ENCODE data around the gene LCE1F.
A peak's percentile ranks its signal among the peaks of the same experiment; 100 is the strongest.

The LCE1F gene

DNA sequence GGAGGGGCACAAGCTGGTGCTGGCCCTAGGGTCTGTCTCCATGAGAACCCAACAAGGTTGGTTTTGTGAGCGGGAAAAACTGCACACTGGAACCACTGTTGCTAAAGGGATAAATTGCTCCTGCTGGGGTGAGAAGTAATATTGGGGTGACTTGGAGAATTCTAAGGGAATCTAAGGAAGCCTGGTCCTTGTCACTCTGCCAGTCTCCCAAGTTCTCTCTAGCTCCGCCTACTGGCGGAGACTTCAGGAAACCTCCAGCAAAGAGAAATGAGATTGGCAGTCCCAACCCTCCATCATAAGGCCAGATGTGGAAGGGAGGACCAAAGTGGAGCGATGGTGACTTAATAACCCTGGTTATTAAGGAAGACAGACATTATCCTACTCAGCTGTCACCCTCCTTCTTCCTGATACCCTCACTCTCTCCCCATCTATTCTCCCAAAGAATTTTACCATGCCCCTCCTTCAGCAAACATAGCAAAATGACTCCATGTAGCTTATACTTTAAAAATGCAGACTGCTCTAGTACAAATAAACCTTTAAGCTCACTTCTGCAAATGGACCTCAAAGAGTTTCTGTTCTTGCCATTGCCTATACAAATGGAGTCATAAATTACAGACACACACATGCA lies 2.7 kb downstream of the LCE1F start:
- DNase-seq: peak; percentile 47

DNA sequence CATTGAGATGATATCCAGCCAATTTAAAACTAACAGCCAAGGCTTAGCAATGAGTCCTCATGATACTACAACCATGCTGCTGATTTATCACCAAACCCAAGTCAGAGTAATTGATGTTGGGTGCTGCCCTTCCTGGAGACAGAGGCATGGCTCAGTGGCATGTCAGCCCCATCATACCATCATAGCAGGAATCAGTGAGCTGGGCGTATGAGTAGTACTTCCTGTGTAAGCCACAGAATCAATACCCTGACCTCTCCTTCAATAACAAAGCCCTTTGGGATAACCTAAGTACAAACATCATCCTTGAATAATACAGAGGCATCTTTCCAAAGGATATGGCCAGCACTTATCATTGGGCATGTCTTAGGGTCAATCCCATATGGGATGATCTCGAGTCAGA lies 8.2 kb downstream of the LCE1F start:
- no peak for DNase-seq

DNA sequence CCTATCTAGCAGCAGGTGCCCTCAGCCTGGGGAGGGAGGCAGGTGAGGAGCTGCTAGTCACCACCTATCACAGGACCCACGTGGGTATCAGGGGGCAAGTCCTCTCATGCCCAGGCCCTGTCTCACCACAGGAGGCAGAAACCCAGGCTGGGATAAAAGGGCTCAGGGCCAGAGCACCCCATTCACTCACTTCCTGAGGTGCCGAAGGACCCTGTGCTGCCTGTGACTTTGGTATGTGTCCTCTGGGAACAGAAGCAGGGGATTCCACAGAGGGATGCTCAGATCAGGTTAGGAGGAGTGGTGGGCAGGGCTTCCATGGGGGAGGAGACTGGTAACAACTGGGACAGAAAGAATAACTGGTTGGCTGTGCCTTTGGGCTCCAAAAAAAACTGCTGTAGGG lies 11.1 kb downstream of the LCE1F start, which contains the start of gene LCE1E:
Gene LCE1E (plus strand): TSS at position 181 of the 400 bp plus-strand sequence. CDS start 1,043 bp downstream, outside the sequence.
- no peak for DNase-seq

DNA sequence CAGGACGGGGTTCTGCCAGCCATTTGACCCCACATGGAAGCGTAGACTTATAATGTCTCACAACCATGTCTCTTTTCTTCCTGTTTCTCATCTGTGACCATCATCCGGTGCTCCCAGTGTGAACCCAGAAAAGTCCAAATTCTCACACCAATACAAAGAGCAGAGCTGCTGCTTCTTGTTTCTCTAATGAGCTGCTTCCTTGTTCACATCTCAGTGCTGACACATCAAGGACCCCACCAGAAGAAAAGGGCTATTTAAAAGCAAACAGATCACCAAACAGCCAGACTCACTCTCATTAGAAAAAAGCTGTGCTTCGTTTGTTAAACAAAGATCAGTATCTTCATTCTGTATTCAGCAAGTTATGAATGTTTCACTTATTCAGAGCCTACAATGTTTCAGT lies 20.7 kb downstream of the LCE1F start:
- DNase-seq: no peak

DNA sequence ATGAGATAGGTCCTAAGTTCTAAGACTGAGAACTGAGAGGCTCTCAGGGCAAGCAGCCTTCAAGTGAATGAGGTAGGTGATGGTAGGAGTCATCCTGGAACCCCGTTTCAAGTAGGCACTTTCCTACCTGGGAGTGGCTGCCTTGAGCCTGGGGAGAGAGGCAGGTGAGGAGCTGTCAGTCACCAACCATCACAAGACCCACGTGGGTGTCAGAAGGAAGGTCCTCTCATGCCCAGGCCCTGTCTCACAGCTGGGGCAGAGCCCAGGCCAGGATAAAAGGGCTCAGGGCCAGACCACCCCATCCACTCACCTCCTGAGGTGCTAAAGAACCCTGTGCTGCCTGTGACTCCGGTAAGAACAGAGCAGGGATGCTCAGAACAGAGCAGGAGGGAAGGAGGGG lies 21.5 kb downstream of the LCE1F start, which contains the start of gene LCE1D:
Gene LCE1D (plus strand): TSS at position 301 of the 400 bp plus-strand sequence. CDS start 1,074 bp downstream, outside the sequence.
- DNase-seq: no peak

DNA sequence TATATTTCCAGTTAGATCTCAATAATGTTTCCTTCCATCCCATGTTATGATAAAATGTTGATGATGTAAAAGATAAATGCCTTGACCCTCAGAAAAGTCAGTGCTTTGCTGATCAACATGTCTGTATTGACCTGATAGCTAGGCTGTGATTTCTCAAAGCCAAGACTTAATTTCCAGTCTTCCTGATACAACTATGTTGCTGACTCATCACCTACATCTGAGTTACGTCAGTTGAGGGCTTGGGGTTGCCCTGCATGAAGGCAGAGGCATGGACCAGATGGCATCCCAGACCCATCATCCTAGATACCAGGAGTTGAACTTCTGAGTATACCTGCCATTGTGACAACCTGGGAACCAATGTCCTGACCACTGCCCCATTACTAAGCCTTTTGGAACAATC lies 26.4 kb downstream of the LCE1F start:
- DNase-seq: no peak

DNA sequence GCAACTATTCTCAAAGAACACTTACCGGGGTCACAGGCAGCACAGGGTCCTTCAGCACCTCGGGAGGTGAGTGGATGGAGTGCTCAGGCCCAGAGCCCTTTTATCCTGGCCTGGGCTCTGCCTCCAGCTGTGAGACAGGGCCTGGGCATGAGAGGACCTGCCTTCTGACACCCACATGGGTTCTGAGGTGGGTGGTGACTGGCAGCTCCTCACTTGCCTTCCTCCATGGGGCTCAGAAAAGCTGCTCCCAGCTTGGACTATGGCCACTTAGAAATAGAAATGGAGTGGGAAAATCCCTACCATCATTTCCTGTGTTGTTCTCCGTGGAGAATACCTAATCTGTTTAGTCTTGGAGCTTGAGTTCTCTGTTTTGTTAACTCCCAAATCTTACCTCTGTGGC lies 31.6 kb downstream of the LCE1F start, which contains the start of gene LCE1C:
Gene LCE1C (minus strand): TSS at position 76 of the 400 bp plus-strand sequence. CDS start 1,173 bp downstream, outside the sequence.
- DNase-seq: no peak

DNA sequence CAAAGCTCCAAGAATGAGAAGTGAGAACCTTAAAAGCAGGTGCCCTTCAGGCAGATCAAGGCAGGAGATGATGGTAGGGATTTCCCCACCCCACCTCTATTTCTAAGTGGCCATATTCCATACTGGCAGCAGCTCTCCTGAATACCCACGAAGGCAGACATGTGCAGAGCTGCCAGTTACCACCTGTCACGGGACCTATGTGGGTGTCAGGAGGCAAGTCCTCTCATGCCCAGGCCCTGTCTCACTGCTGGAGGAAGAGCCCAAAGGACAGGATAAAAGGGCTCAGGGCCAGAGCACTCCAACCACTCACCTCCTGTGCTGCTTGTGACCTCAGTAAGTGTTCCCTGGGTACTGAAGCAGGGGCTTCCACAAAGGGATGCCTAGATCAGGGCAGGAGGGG lies 36.1 kb downstream of the LCE1F start:
- no peak for DNase-seq

DNA sequence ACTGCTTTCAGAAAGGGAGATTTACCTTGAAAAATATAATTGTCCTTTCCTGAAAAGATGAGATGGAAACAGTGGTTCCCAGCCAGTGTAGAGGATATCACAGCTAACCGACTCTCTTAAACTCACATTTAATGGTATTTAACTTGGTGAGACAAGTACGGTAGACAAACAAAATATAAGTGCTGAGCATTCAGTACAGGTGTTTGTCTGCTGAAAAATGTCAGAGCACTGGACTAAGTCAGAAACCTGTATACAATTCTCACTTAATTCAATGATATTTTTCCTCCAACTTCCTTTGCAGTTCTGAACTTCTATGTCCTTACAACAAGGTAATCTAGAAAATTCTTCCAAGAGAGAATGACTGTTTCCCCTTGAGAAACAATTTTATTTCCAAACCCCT lies 36.7 kb downstream of the LCE1F start, which contains the start of gene LCE1B:
Gene LCE1B (plus strand): TSS at position 301 of the 400 bp plus-strand sequence. CDS start 476 bp downstream, outside the sequence.
- DNase-seq: no peak

DNA sequence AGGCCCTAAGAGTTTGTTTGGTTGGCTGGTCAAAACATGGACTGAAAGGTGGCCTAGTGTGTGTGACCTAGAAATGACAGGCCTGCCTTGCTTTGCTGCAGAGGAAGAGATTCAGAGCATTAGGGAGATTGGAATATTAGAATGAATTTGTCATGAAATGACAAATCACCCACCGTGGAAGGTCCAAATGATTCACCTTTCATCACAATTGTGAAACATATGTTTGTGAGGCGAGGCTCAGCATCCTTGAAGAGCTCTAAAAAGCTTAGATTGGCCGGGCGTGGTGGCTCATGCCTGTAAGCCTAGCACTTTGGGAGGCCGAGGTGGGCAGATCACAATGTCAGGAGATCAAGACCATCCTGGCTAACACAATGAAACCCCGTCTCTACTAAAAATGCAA lies 42.4 kb downstream of the LCE1F start:
- DNase-seq: no peak

DNA sequence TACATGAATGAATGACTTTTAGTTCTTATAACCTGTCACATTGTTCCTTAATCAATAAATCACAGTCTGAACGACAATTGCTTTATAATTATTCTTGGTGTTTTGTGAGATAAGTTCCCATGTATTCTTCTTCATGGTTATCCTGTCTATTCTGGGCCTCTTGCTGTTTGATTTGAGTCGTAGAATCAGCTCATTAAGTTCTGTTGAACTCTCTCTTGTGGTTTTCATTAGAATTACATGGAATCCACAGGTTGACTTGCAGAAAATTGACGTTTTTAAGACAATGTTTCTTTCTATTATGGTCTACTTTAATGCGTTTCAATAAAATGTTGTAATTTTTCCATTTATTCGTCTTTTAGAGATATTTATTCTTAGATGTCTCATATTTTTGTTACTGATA lies 48.4 kb downstream of the LCE1F start:
- no peak for DNase-seq

DNA sequence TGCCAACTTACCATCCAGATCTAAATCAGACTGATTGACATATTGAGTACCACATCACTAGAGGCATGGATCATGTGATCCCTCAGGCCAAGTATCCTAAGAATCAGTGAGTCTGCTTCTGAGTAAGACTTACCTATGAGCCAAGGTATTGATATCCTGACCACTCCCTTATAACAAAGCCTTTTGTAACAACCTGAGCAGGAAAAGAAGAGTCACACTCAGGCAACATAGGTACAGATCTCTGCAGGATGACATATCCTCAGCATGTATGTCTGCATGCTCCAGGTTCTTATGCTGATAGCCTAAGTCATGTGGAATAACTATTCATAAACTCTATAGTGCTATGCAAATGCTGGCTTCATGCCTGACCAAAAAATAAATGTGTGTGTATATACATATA lies 50.0 kb downstream of the LCE1F start:
- DNase-seq: no peak

Measured in hematopoietic multipotent progenitor cell treated with erythropoietin and hydrocortisone succinate and interleukin-3 and kit ligand, for 4 days (in vitro differentiated cells).